Fibroblast of skin of back (primary cell): ENCODE results near the gene TACR3. TPM values are rescaled to one million over a fixed set of nuclear protein-coding genes. Genes with fewer than 3 reads are reported as not detected.
"Not testable (repeated sequence)": the region's sequence is repeated elsewhere in the genome, so short reads cannot be mapped to it uniquely, and the experiment has no call there.

Experiments
- DNase-seq: peaks from one replicate; pipeline ENCODE4 v3.0.0-alpha.2; 2013
- polyA plus RNA-seq, 2 experiments: library from polyadenylated mRNA; unstranded; fragments of 120-200 nt; gene quantifications; one replicate each; pipeline ENCODE4 v1.2.1, GENCODE V29; 2013; ENCODE audit not compliant: insufficient read length in 2 of 2

Gene TACR3, protein sequence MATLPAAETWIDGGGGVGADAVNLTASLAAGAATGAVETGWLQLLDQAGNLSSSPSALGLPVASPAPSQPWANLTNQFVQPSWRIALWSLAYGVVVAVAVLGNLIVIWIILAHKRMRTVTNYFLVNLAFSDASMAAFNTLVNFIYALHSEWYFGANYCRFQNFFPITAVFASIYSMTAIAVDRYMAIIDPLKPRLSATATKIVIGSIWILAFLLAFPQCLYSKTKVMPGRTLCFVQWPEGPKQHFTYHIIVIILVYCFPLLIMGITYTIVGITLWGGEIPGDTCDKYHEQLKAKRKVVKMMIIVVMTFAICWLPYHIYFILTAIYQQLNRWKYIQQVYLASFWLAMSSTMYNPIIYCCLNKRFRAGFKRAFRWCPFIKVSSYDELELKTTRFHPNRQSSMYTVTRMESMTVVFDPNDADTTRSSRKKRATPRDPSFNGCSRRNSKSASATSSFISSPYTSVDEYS
- not detected for polyA plus RNA-seq (2013, experiment 1 of 2; ENCODE audit: insufficient read length)
- polyA plus RNA-seq (2013, experiment 2 of 2; ENCODE audit: insufficient read length): not detected

GRCh38 chr4:103719830-103720207 lies at the start of gene TACR3:
Gene TACR3, minus strand, starts transcription at chr4:103719985. Its CDS starts 310 bp downstream, at chr4:103719675.
- DNase-seq: no peak

DNA sequence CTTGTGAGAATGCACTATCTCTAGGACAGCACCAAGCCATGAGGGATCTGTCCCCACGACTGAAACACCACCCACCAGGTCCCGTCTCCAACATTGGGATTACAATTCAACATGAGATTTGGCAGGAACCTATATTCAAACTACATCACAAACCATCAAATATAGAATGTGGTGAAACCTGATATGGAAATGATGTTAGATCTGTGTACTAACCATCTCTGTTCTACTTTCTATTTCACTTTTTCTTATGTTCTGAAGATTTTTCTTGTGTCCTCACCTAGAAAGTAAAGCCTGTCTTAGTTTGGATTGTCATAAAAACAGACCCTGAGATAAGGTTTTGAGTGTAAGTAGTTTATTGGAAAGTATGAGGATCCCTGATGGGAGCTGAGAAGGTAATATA lies 37.8 kb upstream of the TACR3 start:
- DNase-seq: no peak

GRCh38 chr4:103756741-103757140 lies 37.0 kb upstream of the TACR3 start:
- DNase-seq: no peak

GRCh38 chr4:103754844-103755243 lies 35.1 kb upstream of the TACR3 start:
- DNase-seq: no peak

- DNase-seq: no peak
These were observed 34.3 kb upstream of the TACR3 start for GRCh38 chr4:103753868-103754653.

GRCh38 chr4:103723150-103723549 lies 3.4 kb upstream of the TACR3 start:
- DNase-seq: not testable (repeated sequence)

- DNase-seq: no peak
These were observed 1.5 kb upstream of the TACR3 start for GRCh38 chr4:103721251-103721650.

- no peak for DNase-seq
These were observed 876 bp upstream of the TACR3 start for GRCh38 chr4:103720661-103721060.

DNA sequence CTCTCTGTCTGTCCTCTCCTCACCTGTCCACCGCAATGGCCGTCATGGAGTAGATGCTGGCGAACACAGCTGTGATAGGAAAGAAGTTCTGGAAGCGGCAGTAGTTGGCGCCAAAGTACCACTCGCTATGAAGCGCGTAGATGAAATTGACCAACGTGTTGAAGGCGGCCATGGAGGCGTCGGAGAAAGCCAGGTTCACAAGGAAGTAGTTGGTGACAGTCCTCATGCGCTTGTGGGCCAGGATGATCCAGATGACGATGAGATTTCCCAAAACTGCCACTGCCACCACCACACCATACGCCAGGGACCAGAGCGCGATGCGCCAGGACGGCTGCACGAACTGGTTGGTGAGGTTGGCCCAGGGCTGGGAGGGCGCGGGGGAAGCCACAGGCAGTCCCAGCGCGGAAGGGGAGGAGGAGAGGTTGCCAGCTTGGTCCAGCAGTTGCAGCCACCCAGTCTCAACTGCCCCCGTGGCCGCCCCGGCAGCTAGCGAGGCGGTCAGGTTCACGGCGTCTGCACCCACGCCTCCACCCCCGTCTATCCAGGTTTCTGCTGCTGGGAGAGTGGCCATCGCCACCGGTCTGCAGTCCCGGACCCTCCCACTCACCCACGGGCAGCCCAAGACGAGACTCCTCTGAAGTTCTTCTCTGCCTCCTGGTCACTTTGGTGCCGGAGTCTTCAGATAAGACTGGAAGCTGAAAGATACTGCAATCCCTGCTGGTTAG lies 518 bp downstream of the TACR3 start:
- no peak for DNase-seq

DNA sequence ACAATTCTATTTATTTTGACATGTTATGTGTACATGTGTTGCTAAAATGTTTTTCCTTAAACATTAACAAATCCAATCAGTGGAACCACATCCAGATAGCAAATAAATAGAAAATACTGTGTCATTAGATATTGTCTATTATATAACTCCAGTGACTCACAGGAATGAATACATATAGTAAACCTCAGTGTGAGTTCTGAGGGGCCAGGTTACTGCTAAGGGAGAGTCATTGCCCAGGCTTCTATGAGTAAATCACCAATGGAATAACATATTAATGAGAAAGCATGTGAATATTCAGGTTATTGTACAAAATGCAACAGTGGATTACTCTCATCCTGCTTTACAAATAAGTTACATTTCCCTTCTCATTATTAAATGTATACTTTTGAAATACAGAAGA lies 27.2 kb downstream of the TACR3 start:
- no peak for DNase-seq

DNA sequence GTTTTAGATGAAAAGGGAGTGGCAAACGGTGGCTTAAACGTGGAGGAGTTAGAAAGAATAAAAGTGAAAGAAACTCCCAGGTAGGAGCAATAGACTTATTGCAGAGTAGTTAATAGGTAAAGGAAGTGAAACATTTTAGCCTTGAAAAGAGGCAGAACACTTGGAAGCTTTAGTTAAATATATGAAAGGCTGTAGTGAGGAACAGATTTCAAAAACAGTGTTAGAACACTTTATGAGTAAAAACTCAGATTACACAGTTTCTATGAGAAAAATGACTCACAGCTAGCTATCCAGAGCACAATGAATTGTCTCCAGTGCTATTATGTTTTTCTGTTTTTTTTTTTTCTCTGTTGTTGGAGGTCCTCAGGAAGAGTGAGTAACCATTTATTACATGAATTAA lies 45.8 kb downstream of the TACR3 start:
- DNase-seq: no peak

- DNase-seq: not testable (repeated sequence)
These were observed 53.0 kb downstream of the TACR3 start for GRCh38 chr4:103666764-103667163.

DNA sequence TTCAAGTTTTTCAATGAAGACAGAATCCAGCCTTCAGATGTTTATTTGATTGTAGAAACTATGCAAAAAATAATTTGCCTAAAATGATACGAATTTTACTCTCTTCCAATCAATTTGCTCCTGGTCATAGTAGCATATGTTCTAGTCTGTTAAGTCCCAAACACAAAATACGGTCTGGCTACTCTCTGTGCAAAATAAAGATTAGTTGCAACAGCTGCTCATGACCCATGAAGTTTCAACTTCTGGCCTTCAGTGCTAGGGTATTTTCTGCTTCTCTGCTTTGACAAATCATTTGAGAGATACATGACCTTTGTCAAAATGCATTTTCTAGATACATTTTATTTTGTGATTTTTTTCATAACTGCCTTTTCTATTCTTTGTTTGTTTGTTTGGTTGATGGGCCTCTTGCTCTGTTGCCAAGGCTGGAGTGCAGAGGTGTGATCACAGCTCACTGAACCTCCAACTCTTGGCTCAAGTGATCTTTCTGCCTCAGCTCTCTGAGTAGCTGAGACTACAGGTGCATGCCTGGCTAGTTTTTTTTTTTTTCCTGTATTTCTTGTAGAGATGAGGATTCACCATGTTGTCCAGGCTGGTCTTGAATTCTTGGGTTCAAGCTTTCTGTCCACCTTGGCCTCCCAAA lies 55.2 kb downstream of the TACR3 start:
- DNase-seq: no peak

DNA sequence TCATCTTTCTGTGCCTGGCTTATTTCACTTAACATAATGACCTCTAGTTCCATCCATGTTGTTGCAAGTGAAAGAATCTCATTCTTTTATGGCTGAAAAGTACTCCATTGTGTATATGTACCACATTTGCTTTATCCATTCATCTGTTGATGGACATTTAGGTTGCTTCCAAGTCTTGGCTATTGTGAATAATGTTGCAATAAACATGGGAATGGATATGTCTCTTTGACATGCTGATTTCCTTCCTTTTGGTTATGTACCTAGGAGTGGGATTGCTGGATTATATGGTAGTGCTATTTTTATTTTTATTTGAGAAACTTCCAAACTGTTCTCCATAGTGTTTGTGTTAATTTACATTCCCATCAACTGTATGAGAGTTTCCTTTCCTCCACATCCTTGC lies 71.2 kb downstream of the TACR3 start:
- no peak for DNase-seq

- DNase-seq: no peak
These were observed 73.8 kb downstream of the TACR3 start for GRCh38 chr4:103645991-103646390.

GRCh38 chr4:103634236-103634635 lies 85.5 kb downstream of the TACR3 start:
- DNase-seq: no peak

DNA sequence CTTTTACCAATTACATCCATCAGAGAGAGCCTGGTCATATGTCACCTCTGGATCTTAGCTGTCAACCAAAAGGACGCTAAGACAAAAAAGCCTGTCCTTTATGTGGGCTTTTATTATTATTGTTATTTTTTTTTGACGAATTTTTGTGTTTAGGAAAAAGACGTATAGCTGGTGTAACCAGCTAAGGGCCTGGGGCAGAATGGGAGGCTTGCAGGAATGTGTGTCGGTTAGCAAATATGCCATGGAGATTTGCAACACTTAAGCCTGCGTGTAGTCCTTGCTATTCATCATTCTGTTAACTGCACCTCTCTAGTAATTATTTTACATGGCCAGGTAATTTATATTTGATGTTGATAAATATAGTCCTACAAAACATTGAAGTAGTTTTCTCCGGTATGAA lies 93.5 kb downstream of the TACR3 start:
- DNase-seq: no peak

- no peak for DNase-seq
These were observed 127.9 kb downstream of the TACR3 start for GRCh38 chr4:103591841-103592240.

GRCh38 chr4:103567591-103567990 lies 152.2 kb downstream of the TACR3 start:
- DNase-seq: no peak

- DNase-seq: not testable (repeated sequence)
These were observed 160.6 kb downstream of the TACR3 start for GRCh38 chr4:103559178-103559577.
